ENCODE measurements around the gene PSD2.

Gene PSD2

DNA sequence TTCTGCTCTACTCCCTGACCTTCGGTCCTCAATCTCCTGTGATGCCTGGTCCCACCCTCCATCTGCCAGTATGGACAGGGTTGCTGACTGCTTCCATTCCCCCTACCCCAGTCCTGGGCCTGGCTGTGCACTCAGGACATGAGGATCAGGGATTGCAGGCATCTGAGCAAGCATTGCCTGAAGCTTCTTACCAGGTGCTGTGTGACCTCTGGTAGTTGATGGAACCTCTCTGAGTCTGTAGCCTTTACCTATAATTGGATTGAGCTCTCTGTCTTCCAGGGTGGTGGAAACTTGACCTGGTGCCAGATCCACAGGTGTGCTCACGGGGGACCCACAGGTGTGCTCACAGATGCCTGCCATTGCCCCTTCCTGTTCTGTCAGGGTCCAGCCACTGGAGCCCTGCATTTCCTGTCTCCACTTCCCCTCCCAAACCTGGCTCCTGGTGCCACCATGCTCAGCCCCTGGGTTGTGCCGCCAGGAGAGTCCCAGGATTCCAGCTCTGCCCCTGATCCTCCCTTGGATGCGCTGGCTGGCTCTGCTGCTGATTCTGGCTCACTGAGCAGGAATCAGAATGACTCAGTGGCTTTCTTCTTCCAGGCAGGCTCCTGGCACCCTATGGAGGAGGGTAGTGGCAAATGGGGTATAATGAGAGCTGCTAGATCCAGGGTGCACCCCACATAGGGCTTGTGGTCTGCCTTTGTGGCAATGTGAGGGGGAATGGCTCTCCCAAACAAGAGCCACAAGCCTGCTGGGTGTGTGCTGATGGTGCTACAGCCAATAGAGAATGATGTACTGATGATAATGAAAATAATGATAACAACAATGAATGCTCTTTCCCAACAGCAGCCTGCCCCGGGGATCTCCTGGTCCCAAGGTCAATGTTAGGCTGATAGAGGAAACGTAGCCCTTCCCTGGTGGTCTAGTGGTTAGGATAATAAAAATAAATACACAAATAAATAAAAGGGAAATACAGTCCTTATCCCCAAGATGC lies 35.2 kb upstream of the PSD2 start:
- no peaks in the 10 kb centered on the region for H3K36me3 Mint-ChIP-seq
- H3K4me1 Mint-ChIP-seq: peaks cover 46% of the 10 kb centered on the region
- ATAC-seq: no peak
- H3K27ac Mint-ChIP-seq: peak overlapping the region; percentile 73
- DNase-seq (ENCODE audit: low spot score in 2 of 2): no peak
- no peaks in the 10 kb centered on the region for H3K9me3 Mint-ChIP-seq
- H3K4me3 Mint-ChIP-seq: no peak overlapping the region

GRCh38 chr5:139761057-139761450 lies 34.6 kb upstream of the PSD2 start:
- H3K4me3 Mint-ChIP-seq: no peak overlapping the region
- no peaks in the 10 kb centered on the region for H3K36me3 Mint-ChIP-seq
- H3K4me1 Mint-ChIP-seq: peaks cover 47% of the 10 kb centered on the region
- no peak for ATAC-seq
- H3K9me3 Mint-ChIP-seq: no peaks in the 10 kb centered on the region
- no peak overlapping the region for H3K27ac Mint-ChIP-seq
- DNase-seq (ENCODE audit: low spot score in 2 of 2): no peak

DNA sequence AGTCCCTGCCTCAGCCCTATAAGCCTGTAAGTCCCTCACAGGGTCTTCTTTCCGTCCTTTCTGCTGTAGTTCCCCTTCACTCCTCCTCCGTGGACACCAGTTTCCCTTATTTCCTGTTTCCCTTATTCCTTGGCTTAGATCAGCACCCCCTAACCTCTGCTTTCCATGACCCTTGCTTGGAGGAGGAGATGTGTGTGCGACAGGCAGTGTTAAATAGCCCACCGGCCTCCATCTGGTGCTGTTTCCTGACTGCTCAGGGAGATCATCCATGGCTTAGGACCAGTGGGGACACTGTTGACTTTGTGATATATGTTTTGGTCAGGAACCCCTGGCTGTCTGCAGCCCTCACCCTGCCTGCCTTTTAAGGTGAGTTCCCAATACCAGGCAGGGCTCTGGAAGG lies 34.1 kb upstream of the PSD2 start:
- H3K9me3 Mint-ChIP-seq: no peaks in the 10 kb centered on the region
- peaks cover 43% of the 10 kb centered on the region for H3K4me1 Mint-ChIP-seq
- H3K36me3 Mint-ChIP-seq: no peaks in the 10 kb centered on the region
- no peak for ATAC-seq
- no peak overlapping the region for H3K4me3 Mint-ChIP-seq
- no peak overlapping the region for H3K27ac Mint-ChIP-seq
- DNase-seq (ENCODE audit: low spot score in 2 of 2): no peak

DNA sequence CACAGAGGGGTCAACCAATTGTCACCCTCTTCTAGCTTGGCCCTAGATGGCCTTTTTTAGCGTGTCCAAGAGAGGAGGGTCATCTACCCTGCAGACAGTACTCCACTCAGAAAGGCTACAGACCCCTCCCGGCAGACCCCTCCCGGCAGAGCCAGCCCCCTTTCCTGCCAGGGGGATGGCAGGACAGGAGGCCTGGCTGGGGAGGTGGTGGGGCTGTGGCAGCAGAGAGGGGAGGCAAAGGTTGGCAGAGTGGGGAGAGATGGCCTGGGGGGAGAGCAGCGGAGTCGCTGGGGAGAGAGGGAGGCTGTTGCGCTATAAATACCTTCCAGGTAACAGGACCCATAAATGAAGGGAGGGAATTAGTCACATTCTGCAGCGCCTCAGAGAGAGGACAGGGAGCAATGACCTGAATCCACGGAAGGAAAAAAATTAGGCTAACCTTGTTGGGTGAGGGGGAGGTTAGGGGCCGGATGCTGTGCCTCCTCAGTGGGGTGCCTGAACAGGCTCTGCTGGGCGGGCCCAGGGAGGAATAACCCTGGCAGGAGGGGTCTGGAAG lies 32.9 kb upstream of the PSD2 start:
- H3K4me3 Mint-ChIP-seq: no peak overlapping the region
- DNase-seq (ENCODE audit: low spot score in 2 of 2) (no peak), ATAC-seq (no peak)
- peaks cover 38% of the 10 kb centered on the region for H3K4me1 Mint-ChIP-seq
- no peaks in the 10 kb centered on the region for H3K36me3 Mint-ChIP-seq
- no peak overlapping the region for H3K27ac Mint-ChIP-seq
- no peaks in the 10 kb centered on the region for H3K9me3 Mint-ChIP-seq

- no peaks in the 10 kb centered on the region for H3K9me3 Mint-ChIP-seq
- no peak overlapping the region for H3K27ac Mint-ChIP-seq
- no peaks in the 10 kb centered on the region for H3K36me3 Mint-ChIP-seq
- ATAC-seq: no peak
- peaks cover 31% of the 10 kb centered on the region for H3K4me1 Mint-ChIP-seq
- no peak overlapping the region for H3K4me3 Mint-ChIP-seq
- no peak for DNase-seq (ENCODE audit: low spot score in 2 of 2)
Observed at GRCh38 chr5:139763280-139763929, 32.2 kb upstream of the PSD2 start.

GRCh38 chr5:139763930-139764791 lies 31.4 kb upstream of the PSD2 start:
- no peaks in the 10 kb centered on the region for H3K9me3 Mint-ChIP-seq
- H3K4me1 Mint-ChIP-seq: peaks cover 23% of the 10 kb centered on the region
- H3K36me3 Mint-ChIP-seq: no peaks in the 10 kb centered on the region
- ATAC-seq (no peak), DNase-seq (ENCODE audit: low spot score in 2 of 2) (no peak)
- no peak overlapping the region for H3K27ac Mint-ChIP-seq
- no peak overlapping the region for H3K4me3 Mint-ChIP-seq

DNA sequence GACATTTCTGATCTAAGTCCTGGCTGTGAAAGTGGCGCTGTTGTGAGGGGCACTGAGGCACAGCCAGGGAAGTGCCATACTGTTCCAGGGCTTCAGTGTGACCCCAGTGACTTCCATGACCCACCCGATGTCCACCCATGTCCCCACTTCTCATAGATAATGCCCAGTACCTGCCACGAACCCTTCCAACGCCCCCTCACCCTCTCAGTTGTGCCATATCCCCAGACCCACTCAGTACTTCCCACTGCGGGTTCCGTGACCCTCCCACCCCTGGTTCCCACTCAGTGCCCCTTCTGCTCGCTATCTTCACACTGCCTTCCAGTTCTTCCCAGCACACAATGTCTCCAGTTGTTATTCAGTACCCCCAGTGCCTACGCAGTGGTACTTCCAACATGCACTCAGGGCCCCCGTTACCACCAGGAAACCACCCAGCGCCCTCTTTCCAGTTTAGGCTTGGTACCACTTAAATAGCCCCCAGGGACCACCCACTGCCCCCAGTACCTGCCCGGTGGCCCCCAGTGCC lies 30.7 kb upstream of the PSD2 start:
- DNase-seq (ENCODE audit: low spot score in 2 of 2): no peak
- H3K9me3 Mint-ChIP-seq: no peaks in the 10 kb centered on the region
- H3K27ac Mint-ChIP-seq: no peak overlapping the region
- no peaks in the 10 kb centered on the region for H3K36me3 Mint-ChIP-seq
- H3K4me1 Mint-ChIP-seq: peaks cover 23% of the 10 kb centered on the region
- H3K4me3 Mint-ChIP-seq: peak overlapping the region; percentile 61
- no peak for ATAC-seq

DNA sequence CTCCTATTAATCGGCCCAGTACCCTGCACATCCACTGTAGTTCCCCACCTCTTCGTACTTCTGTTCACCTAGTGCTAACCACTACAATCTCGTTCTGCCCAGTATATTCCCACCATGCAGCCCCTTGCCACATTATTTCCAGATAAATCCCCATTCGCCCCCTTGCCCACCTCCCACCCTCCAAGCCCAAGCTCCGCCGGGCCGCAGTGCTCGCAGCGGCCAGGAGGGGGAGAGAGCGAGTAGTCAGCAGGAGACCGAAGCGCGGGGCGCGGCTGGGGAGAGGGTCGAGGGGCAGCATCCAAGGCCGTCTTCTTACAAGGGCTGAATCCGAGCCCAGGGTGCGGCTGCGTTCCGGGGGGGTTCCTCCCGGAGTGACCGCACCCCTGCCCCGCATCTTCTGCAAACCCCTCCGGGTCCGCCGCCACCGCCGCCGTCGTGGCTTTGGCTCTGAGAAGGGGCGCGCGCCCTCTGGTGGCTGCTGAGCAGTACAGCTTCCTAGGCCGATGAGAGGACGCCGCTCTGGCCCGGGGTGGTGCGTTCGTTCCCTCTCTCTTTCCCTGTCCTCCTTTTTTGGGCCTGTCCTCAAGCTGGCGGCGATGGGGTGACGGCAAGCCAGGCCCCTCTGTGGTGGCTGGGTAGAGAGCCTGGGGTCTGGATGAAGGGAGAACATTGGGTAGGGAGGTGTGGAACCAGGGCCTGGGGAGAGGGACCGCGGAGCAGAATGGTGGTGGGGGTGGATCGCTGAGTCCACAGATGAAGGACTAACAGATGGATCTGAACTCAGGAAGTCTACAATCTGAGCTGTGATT lies 30.0 kb upstream of the PSD2 start:
- Mint-ChIP-seq H3K27ac (peak overlapping the region; percentile 87), H3K36me3 (no peaks in the 10 kb centered on the region), H3K4me3 (peak overlapping the region; percentile 61), H3K9me3 (no peaks in the 10 kb centered on the region), H3K4me1 (peaks cover 23% of the 10 kb centered on the region)
- ATAC-seq (peak; percentile 88), DNase-seq (ENCODE audit: low spot score in 2 of 2) (peak; percentile 91)

- DNase-seq (ENCODE audit: low spot score in 2 of 2) (no peak), ATAC-seq (no peak)
- H3K27ac Mint-ChIP-seq: no peak overlapping the region
Observed at GRCh38 chr5:139767960-139768359, 27.6 kb upstream of the PSD2 start.

GRCh38 chr5:139768807-139769465 lies 26.7 kb upstream of the PSD2 start:
- DNase-seq (ENCODE audit: low spot score in 2 of 2) (no peak), ATAC-seq (no peak)
- no peak overlapping the region for H3K4me3 Mint-ChIP-seq
- no peaks in the 10 kb centered on the region for H3K9me3 Mint-ChIP-seq
- no peak overlapping the region for H3K27ac Mint-ChIP-seq
- H3K36me3 Mint-ChIP-seq: no peaks in the 10 kb centered on the region
- peaks cover 18% of the 10 kb centered on the region for H3K4me1 Mint-ChIP-seq

More at GRCh38 chr5:139767960-139768359, 27.6 kb upstream of the PSD2 start:
- Mint-ChIP-seq H3K9me3 (no peaks in the 10 kb centered on the region), H3K4me1 (peaks cover 23% of the 10 kb centered on the region), H3K36me3 (no peaks in the 10 kb centered on the region), H3K4me3 (no peak overlapping the region)

DNA sequence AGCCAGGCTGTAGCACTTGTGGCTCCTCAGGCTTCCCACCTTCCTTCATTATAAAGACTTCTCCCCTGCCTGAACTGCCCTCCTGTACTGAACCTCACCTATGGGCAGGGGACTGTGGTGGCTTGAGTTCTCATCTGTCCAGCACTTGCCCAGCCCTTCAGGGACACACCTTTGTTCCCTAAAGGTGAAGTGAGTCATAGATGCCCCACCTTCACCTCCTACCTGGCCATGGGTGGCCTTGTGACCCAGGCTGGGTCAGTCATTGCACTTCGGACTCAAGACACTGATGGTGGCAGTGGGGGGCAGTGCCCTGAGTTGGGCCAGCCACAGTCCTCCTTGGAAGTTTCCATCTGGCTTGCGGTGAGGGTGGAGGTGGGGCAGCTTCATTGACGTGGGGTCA lies 26.1 kb upstream of the PSD2 start:
- H3K4me3 Mint-ChIP-seq: no peak overlapping the region
- peaks cover 15% of the 10 kb centered on the region for H3K4me1 Mint-ChIP-seq
- no peak overlapping the region for H3K27ac Mint-ChIP-seq
- H3K36me3 Mint-ChIP-seq: no peaks in the 10 kb centered on the region
- no peaks in the 10 kb centered on the region for H3K9me3 Mint-ChIP-seq
- DNase-seq (ENCODE audit: low spot score in 2 of 2) (no peak), ATAC-seq (no peak)

DNA sequence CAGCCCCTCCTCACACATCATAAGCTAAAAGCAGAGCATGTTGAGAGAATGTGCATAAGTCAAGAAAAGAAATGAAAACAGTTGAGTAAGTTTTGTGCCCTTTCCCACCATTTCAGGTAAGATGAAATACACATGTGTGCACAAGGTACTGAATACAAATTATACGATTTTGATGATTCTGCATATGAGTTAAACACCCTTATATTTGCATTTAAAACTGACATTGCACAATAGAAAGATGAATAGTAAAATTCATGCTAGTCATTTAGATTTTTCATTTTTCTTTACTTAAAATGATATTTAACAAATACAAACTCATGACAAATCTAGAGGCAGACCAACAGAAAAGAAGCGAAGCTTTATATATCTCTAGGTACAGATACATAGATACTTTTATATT lies 24.9 kb upstream of the PSD2 start:
- no peaks in the 10 kb centered on the region for H3K36me3 Mint-ChIP-seq
- no peak overlapping the region for H3K27ac Mint-ChIP-seq
- H3K9me3 Mint-ChIP-seq: no peaks in the 10 kb centered on the region
- ATAC-seq (no peak), DNase-seq (ENCODE audit: low spot score in 2 of 2) (no peak)
- no peak overlapping the region for H3K4me3 Mint-ChIP-seq
- H3K4me1 Mint-ChIP-seq: peaks cover 13% of the 10 kb centered on the region

DNA sequence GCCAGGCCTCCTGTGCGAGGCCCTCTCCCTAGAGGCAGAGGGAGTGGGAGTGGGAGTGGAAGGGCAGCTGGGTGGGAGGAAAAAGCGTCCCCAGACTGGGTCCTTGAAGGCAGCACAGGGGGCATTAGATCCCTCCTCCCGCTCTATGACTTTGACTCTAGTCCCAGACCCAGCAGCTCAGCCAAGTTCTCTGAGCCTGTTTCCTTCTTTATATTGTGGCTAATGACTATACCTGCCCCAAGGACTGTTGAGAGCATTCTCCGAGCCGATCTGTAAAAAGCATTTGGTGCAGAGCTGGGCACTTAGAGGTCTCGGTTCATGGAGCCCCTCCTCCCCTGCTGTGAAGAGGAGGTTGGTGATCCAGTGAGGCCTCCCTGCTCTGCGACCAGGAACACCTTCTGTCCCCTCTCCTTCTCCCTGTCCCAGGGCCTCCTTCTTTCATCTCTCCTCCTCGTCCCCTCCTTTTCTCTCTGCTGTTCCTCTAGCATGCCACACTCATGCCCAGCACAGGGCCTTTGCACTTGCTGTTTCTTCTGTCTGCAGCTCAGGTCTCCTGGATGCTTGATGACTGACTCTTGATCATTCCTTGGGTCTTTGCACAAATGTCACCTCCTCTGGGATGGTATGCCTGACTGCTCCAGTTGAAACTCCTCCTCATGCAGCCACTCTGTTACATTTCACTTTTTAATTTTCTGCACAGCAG lies 23.4 kb upstream of the PSD2 start:
- ATAC-seq (no peak), DNase-seq (ENCODE audit: low spot score in 2 of 2) (no peak)
- Mint-ChIP-seq H3K36me3 (no peaks in the 10 kb centered on the region), H3K4me3 (no peak overlapping the region), H3K27ac (no peak overlapping the region), H3K4me1 (peaks cover 11% of the 10 kb centered on the region), H3K9me3 (no peaks in the 10 kb centered on the region)
